G401 (cell line): ENCODE data around the gene GCAT. TPM values are rescaled to one million over a fixed set of nuclear protein-coding genes. Genes with fewer than 3 reads are reported as not detected.

Experiments
- DNase-seq: peaks from one replicate; pipeline ENCODE4 v3.0.0-alpha.2; 2015; ENCODE audit warnings: low spot score
- in situ Hi-C: cut with HindIII; loops from 2 replicates; pipeline ENCODE4 v1.10.0; 2016; ENCODE audit warnings: low sequenced_read_pairs, mixed read lengths
- total RNA-seq: library from RNA; depleted of rRNA; stranded (reverse); fragments of >200 nt; shearing (Covaris generic); gene quantifications from 2 replicates; pipeline ENCODE4 v1.2.3, GENCODE V29; 2014

GCAT gene
- total RNA-seq, 1 experiment from 2014 or later, result 44.6 TPM

DNA sequence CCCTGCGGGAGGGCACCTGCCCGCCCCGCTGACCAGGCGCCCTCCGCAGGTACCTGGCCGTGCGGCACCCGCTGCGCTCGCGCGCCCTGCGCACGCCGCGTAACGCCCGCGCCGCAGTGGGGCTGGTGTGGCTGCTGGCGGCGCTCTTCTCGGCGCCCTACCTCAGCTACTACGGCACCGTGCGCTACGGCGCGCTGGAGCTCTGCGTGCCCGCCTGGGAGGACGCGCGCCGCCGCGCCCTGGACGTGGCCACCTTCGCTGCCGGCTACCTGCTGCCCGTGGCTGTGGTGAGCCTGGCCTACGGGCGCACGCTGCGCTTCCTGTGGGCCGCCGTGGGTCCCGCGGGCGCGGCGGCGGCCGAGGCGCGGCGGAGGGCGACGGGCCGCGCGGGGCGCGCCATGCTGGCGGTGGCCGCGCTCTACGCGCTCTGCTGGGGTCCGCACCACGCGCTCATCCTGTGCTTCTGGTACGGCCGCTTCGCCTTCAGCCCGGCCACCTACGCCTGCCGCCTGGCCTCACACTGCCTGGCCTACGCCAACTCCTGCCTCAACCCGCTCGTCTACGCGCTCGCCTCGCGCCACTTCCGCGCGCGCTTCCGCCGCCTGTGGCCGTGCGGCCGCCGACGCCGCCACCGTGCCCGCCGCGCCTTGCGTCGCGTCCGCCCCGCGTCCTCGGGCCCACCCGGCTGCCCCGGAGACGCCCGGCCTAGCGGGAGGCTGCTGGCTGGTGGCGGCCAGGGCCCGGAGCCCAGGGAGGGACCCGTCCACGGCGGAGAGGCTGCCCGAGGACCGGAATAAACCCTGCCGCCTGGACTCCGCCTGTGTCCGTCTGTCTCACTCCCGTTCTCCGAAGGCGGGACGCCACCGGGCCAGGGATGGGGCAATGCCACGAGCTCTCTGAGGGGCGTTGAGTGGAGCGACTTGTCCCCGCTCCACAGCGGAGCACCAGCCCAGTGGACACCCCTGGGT, 17.2 kb downstream of the GCAT start:
- in situ Hi-C loops, result no loop called here
- no peak for DNase-seq

DNA sequence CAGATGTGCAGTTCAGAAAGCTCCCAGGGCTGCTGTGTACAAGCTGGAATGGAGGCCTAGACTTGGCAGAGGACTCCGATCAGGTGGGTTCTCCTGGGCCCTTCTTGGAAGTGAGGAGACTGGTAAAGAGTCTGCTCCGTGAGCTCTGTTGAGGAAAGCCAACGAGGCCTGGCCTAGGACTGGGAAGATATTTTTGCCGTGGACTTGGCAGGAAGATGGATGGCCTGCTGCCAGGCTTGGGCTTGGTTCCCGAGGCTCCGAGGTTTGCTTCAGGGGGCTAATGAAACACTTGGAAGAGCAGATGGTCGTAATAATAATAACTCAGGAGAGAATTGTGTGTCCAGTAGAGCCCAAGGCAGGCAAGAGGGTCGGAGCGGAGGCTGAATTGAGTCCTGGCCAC, 19.3 kb downstream of the GCAT start:
- DNase-seq, result peak; percentile 98
- in situ Hi-C loops, result no loop called here

GRCh38 chr22:37830093-37830842, 22.5 kb downstream of the GCAT start:
- in situ Hi-C loops, result no loop called here

GRCh38 chr22:37831472-37831871, 23.7 kb downstream of the GCAT start:
- in situ Hi-C loops, result no loop called here
- no peak for DNase-seq

More at GRCh38 chr22:37830093-37830842, 22.5 kb downstream of the GCAT start:
- no peak for DNase-seq

GRCh38 chr22:37832022-37832857, 24.5 kb downstream of the GCAT start:
- in situ Hi-C loops, result no loop called here
- DNase-seq, result no peak

DNA sequence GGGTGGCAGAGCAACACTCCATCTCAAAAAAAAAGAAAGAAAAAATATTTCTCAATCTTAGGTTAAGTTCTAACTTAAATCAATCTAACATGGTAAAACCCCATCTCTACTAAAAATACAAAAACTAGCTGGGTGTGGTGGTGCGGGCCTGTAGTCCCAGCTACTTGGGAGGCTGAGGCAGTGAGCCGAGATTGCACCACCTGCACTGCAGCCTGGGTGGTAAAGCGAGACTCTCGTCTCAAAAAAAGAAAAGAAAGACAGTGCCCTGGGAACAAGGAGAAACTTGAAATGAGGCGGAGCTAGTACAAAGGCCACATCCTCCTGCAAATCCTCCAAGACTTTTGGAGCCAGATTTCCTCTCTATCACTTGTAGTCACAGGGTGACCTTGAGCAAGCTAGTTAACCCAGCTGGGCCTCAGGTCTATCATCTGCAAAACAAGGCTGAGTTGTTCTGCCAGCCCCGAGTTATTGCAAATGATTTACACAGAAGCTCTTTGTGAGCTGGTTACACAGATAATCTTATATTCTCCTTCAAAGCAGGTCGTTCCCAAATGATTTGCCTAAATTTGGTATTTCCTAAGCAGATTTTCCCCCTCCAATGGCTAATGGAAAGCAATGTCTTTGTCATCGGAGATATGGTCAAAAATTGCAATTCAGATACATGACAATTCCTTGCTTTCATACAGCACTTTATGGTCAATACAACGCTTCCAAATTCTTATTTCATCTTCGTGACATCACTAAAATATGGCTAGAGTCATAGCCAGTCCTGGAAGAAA, 34.5 kb downstream of the GCAT start:
- DNase-seq, result no peak
- in situ Hi-C loops, result no loop called here

- in situ Hi-C loops, result no loop called here
- DNase-seq, result no peak
Measured at GRCh38 chr22:37843741-37844089, 36.0 kb downstream of the GCAT start.

DNA sequence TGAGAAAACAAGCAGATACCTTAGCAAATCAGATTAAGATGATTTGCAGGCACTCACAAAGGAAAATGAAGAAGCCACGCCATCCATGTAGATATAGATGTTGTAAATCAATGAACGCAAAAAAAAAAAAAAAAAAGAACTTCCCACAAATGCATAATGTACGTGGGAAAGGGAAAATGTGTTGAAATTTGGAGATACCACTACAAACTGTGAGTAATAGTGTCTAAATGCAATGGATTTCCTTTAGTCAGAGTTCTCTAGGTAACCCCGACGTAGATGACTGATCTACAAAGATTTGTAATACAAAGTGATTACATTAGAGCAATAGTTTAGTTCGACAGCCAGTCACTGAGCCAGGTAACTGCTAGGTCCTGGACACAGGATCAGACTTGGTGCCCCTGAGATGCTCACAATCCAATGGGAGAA, 37.2 kb downstream of the GCAT start:
- in situ Hi-C loops, result no loop called here
- no peak for DNase-seq

DNA sequence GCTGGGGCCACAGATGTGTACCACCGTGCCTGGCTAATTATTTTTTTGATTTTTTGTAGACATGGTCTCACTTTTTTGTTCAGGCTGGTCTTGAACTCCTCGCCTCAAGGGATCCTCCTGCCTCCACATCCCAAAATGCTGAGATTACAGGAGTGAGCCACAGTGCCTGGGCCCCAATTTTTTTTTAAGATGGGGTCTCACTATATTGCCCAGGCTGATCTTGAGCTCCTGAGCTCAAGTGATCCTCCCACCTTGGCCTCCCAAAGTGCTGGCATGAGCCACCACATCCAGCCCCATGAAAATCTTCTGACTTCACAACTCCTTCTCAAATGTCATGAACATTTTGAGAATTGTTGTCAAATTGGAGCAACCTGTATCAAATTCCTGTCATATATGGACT, 38.7 kb downstream of the GCAT start:
- in situ Hi-C loops, result no loop called here
- no peak for DNase-seq

GRCh38 chr22:37848587-37849088, 40.9 kb downstream of the GCAT start:
- peak; percentile 29 for DNase-seq
- in situ Hi-C loops, result no loop called here

DNA sequence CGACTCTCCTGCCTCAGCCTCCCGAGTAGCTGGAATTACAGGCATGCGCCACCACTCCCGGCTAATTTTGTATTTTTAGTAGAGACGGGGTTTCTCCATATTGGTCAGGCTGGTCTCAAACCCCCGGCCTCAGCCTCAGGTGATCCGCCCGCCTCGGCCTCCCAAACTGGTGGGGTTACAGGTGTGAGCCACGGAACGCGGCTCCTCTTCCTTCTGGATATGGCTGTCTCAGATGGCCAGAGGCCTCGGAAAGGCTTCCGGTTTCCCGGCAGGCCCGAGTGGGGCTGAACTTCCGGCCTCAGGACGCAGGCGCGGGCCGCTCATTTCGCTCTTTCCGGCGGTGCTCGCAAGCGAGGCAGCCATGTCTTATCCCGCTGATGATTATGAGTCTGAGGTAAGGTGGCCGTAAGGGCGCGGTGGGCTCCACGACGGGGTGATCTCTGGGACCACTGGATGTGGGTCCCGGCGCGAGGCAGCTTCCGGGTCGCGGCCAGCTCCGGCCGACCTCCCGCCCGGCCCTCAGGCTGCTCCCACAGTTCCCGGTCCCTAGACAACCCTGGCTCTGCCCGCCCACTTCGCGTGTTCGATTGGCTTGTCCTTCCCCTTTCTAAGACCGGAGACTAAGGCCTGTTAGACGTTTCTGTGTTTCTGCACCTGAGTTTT, 41.5 kb downstream of the GCAT start, which contains the start of gene EIF3L:
EIF3L (plus strand) TSS at position 331 of the 663 bp plus-strand sequence; CDS start at position 362, 31 bp downstream.
- in situ Hi-C loops, result no loop called here
- peak; percentile 93 for DNase-seq

DNA sequence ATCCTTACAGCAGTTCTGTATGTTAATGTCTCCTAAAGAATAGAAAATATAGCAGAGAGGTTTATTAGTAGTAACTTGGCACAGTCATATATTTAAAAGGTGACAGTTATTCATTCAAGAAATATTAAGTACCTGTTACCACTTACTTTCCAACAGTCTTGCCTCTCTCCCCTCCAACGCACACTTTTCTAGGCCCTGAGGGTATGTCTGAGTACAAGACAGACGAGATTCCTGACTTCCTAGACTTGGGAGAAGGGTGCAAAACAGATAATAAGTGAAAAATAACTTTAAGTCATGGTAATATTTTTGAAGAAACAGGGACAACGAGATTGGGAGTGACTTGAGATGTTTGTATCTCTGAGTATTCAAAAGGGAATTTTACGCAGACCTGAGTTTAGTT, 43.1 kb downstream of the GCAT start:
- in situ Hi-C loops, result loop anchor here (25.0 kb wide), 1 partner anchor 112 kb away; the partner anchor contains the start of genes C22orf23 and POLR2F
- DNase-seq, result no peak

- in situ Hi-C loops, result loop anchor here (25.0 kb wide), 1 partner anchor 110 kb away; the partner anchor contains the start of genes C22orf23 and POLR2F
- no peak for DNase-seq
Measured at GRCh38 chr22:37852418-37852817, 44.7 kb downstream of the GCAT start.

- in situ Hi-C loops, result loop anchor here (25.0 kb wide), 1 partner anchor 107 kb away; the partner anchor contains the start of genes C22orf23 and POLR2F
- no peak for DNase-seq
Measured at GRCh38 chr22:37854946-37855345, 47.2 kb downstream of the GCAT start.

GRCh38 chr22:37855462-37855861, 47.7 kb downstream of the GCAT start:
- in situ Hi-C loops, result loop anchor here (25.0 kb wide), 1 partner anchor 107 kb away; the partner anchor contains the start of genes C22orf23 and POLR2F
- DNase-seq, result no peak

GRCh38 chr22:37860796-37861421, 53.2 kb downstream of the GCAT start:
- in situ Hi-C loops, result loop anchor here (25.0 kb wide), 1 partner anchor 101 kb away; the partner anchor contains the start of genes C22orf23 and POLR2F
- no peak for DNase-seq
